HG03520 (cell line): Measurements from ENCODE around the gene ADAMTS15.

Experiments
- ATAC-seq: cut with Tn5 transposase; IDR thresholded peaks from one replicate; pipeline ENCODE4 v1.9.1; 2021; ENCODE audit warnings: mild to moderate bottlenecking, moderate library complexity; ENCODE audit not compliant: unreplicated experiment

The ADAMTS15 gene

GRCh38 chr11:130448416-130449309, at the start of gene ADAMTS15:
Gene ADAMTS15, plus strand, starts transcription at chr11:130448645. Its CDS starts 329 bp downstream, at chr11:130448974.
- peak; percentile 60 for ATAC-seq

GRCh38 chr11:130399196-130399595, 49.2 kb upstream of the ADAMTS15 start:
- no peak for ATAC-seq

- ATAC-seq, result no peak
Observed at GRCh38 chr11:130400781-130401483, 47.5 kb upstream of the ADAMTS15 start.

- no peak for ATAC-seq
Observed at GRCh38 chr11:130402570-130402969, 45.9 kb upstream of the ADAMTS15 start.

- ATAC-seq, result no peak
Observed at GRCh38 chr11:130403271-130403804, 45.1 kb upstream of the ADAMTS15 start.

- ATAC-seq, result no peak
Observed at GRCh38 chr11:130403967-130404366, 44.5 kb upstream of the ADAMTS15 start.

- ATAC-seq, result no peak
Observed at GRCh38 chr11:130404727-130405126, 43.7 kb upstream of the ADAMTS15 start.

GRCh38 chr11:130405428-130405827, 43.0 kb upstream of the ADAMTS15 start:
- no peak for ATAC-seq

GRCh38 chr11:130407978-130408377, 40.5 kb upstream of the ADAMTS15 start:
- no peak for ATAC-seq

GRCh38 chr11:130408401-130408890, 40.0 kb upstream of the ADAMTS15 start:
- no peak for ATAC-seq

GRCh38 chr11:130408901-130409300, 39.5 kb upstream of the ADAMTS15 start:
- no peak for ATAC-seq

- no peak for ATAC-seq
Observed at GRCh38 chr11:130409594-130410388, 38.7 kb upstream of the ADAMTS15 start.

GRCh38 chr11:130411223-130411622, 37.2 kb upstream of the ADAMTS15 start:
- no peak for ATAC-seq

GRCh38 chr11:130413405-130414106, 34.9 kb upstream of the ADAMTS15 start:
- no peak for ATAC-seq

- ATAC-seq, result no peak
Observed at GRCh38 chr11:130414107-130415080, 34.1 kb upstream of the ADAMTS15 start.

GRCh38 chr11:130415731-130416529, 32.5 kb upstream of the ADAMTS15 start:
- ATAC-seq, result no peak

GRCh38 chr11:130416530-130416882, 31.9 kb upstream of the ADAMTS15 start:
- ATAC-seq, result no peak

GRCh38 chr11:130416906-130417305, 31.5 kb upstream of the ADAMTS15 start:
- no peak for ATAC-seq
